ENCODE data around the gene CPSF7.

CPSF7 gene

DNA sequence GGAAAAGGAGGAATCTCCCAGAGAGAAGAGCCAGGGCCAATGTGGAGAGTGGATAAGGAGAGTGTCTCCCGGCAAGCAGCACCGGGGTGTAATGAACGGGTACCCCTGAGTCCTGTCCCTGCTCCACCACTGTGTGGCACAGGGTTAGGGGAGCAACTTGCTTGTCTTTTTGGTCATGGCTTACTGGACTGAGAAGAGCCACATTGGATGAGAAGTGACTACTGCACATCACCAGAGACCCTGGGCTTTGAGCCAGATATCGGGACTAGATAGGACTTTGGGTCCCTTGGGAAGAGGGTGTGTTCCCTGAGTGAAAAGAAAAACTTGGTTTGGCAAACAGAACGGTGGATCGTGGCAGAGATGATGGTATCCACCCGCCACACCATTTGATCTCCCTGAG, 24.7 kb upstream of the CPSF7 start:
- Histone ChIP-seq H3K27ac (ENCODE audit: insufficient read depth in 1 of 2, low read depth in 1 of 2, low read length in 2 of 2, poor library complexity in 1 of 2, severe bottlenecking in 2 of 2) (no peak overlapping the region), H3K9me3 (ENCODE audit: control extremely low read depth in 1 of 5, control insufficient read depth in 4 of 5, insufficient read depth in 2 of 5, low read depth in 1 of 5, low read length in 4 of 5) (no peaks in the 10 kb centered on the region), H3K27me3 (replicated peaks in 2 of 5; ENCODE audit: control insufficient read depth in 4 of 5, insufficient read depth in 5 of 5, low read length in 4 of 5) (no peaks in the 10 kb centered on the region), H3K4me1 (ENCODE audit: control extremely low read depth in 1 of 4, control insufficient read depth in 4 of 4, insufficient read depth in 4 of 4, low read length in 3 of 4) (no peaks in the 10 kb centered on the region), H3K4me3 (ENCODE audit: control insufficient read depth in 1 of 7, extremely low read depth in 1 of 7, insufficient read depth in 4 of 7, low read depth in 2 of 7, low read length in 6 of 7) (no peak overlapping the region), H3K36me3 (ENCODE audit: control insufficient read depth in 4 of 4, insufficient read depth in 4 of 4, low read length in 3 of 4) (peaks cover 12 to 42% (median 27%) of the 10 kb centered on the region in 4 experiments)
- no peak for DNase-seq
- POLR2A ChIA-PET: no interaction called here
- 95% methylated on average over 6 of the region's 7 CpGs for WGBS (ENCODE audit: insufficient coverage)
- CTCF ChIA-PET: interaction anchor here (0.6 to 10.8 kb wide), 3 partner anchors 8 to 762 kb away, joined by 3 to 149 read pairs (median 22); no protein-coding TSS in a partner anchor

DNA sequence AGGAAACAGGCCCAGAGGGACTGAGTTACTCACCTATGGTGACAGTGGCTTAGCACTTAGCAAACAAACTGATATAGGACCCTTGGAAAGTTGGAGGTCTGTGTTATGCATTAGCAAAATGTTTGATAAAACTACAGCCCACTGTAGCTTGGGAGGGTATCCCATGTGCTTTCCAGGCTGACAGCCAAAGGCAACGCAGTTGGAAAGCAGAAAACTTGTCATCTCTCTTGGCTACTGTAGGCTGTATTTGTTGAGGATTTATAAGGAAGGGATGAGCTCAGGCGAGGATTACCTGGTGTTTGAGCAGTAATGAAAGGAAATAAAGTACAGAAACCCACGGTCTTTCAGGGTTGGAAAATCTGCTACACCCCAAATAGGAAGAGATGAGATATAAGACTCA, 23.9 kb upstream of the CPSF7 start:
- DNase-seq: no peak
- H3K4me3 ChIP-seq (ENCODE audit: control insufficient read depth in 1 of 7, extremely low read depth in 1 of 7, insufficient read depth in 4 of 7, low read depth in 2 of 7, low read length in 6 of 7): no peak overlapping the region
- peaks cover 12 to 47% (median 32%) of the 10 kb centered on the region in 4 experiments for H3K36me3 ChIP-seq (ENCODE audit: control insufficient read depth in 4 of 4, insufficient read depth in 4 of 4, low read length in 3 of 4)
- no peaks in the 10 kb centered on the region for H3K4me1 ChIP-seq (ENCODE audit: control extremely low read depth in 1 of 4, control insufficient read depth in 4 of 4, insufficient read depth in 4 of 4, low read length in 3 of 4)
- H3K27ac ChIP-seq (ENCODE audit: insufficient read depth in 1 of 2, low read depth in 1 of 2, low read length in 2 of 2, poor library complexity in 1 of 2, severe bottlenecking in 2 of 2): no peak overlapping the region
- CTCF ChIA-PET: interaction anchor here (1.2 to 10.9 kb wide), 4 partner anchors 7 to 62 kb away, joined by 4 to 149 read pairs (median 64); no protein-coding TSS in a partner anchor
- no peaks in the 10 kb centered on the region for H3K9me3 ChIP-seq (ENCODE audit: control extremely low read depth in 1 of 5, control insufficient read depth in 4 of 5, insufficient read depth in 2 of 5, low read depth in 1 of 5, low read length in 4 of 5)
- WGBS (ENCODE audit: insufficient coverage): 96% methylated on average over 3 of the region's 3 CpGs
- no peaks in the 10 kb centered on the region for H3K27me3 ChIP-seq (replicated peaks in 2 of 5; ENCODE audit: control insufficient read depth in 4 of 5, insufficient read depth in 5 of 5, low read length in 4 of 5)
- POLR2A ChIA-PET: no interaction called here

DNA sequence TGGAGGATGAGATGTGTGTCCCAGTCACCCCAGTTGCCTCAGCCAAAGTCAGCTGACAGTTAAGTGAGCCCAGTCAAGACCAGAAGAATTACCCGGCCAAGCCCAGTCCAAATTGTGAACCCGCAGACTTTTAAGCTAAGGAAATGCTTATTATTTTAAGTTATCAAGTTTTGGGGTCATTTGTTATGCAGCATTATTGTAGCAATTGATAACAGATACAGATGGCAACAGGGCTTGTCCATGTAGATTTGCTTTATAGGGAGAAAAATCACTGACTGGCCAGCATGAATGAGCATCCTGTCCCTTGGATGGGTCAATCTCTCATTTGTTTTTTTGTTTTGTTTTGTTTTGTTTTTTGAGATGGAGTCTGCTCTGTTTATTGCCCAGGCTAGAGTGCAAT, 23.1 kb upstream of the CPSF7 start:
- Histone ChIP-seq H3K27ac (ENCODE audit: insufficient read depth in 1 of 2, low read depth in 1 of 2, low read length in 2 of 2, poor library complexity in 1 of 2, severe bottlenecking in 2 of 2) (no peak overlapping the region), H3K9me3 (ENCODE audit: control extremely low read depth in 1 of 5, control insufficient read depth in 4 of 5, insufficient read depth in 2 of 5, low read depth in 1 of 5, low read length in 4 of 5) (no peaks in the 10 kb centered on the region), H3K4me1 (ENCODE audit: control extremely low read depth in 1 of 4, control insufficient read depth in 4 of 4, insufficient read depth in 4 of 4, low read length in 3 of 4) (no peaks in the 10 kb centered on the region), H3K27me3 (replicated peaks in 2 of 5; ENCODE audit: control insufficient read depth in 4 of 5, insufficient read depth in 5 of 5, low read length in 4 of 5) (no peaks in the 10 kb centered on the region), H3K36me3 (ENCODE audit: control insufficient read depth in 4 of 4, insufficient read depth in 4 of 4, low read length in 3 of 4) (peaks cover 17 to 56% (median 40%) of the 10 kb centered on the region in 4 experiments), H3K4me3 (ENCODE audit: control insufficient read depth in 1 of 7, extremely low read depth in 1 of 7, insufficient read depth in 4 of 7, low read depth in 2 of 7, low read length in 6 of 7) (no peak overlapping the region)
- ChIA-PET POLR2A (interaction anchor here (0.6 kb wide), 1 partner anchor 431 kb away, joined by 3 read pairs; no protein-coding TSS in a partner anchor), CTCF (interaction anchor here (1.2 to 10.9 kb wide), 5 partner anchors 13 to 63 kb away, joined by 3 to 149 read pairs (median 4); no protein-coding TSS in a partner anchor)
- 100% methylated on average over 2 of the region's 2 CpGs for WGBS (ENCODE audit: insufficient coverage)
- DNase-seq: no peak

DNA sequence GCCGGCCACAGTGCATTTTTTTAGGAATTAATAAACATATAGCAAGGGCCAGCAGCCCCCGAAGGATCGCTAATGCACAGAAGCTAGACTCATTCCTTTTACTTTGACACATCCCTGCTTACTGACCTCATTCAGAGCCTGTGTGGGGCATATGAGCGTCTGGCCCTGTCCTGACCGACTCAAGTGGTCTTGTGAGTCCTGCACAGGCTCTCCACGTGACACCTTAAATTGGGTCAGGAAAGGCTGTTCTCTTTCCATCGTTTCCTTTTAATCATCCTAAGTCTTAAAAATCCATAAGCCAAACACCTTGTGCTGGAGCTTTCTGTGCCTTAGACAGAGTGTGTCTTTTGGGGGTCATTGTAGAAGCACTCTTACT, 18.8 kb upstream of the CPSF7 start:
- H3K36me3 ChIP-seq (ENCODE audit: control insufficient read depth in 4 of 4, insufficient read depth in 4 of 4, low read length in 3 of 4): peaks cover 26 to 72% (median 56%) of the 10 kb centered on the region in 4 experiments
- DNase-seq: no peak
- H3K27me3 ChIP-seq (replicated peaks in 2 of 5; ENCODE audit: control insufficient read depth in 4 of 5, insufficient read depth in 5 of 5, low read length in 4 of 5): no peaks in the 10 kb centered on the region
- H3K4me3 ChIP-seq (ENCODE audit: control insufficient read depth in 1 of 7, extremely low read depth in 1 of 7, insufficient read depth in 4 of 7, low read depth in 2 of 7, low read length in 6 of 7): no peak overlapping the region
- ChIA-PET POLR2A (interaction anchor here (1.3 kb wide), 1 partner anchor 18 kb away, joined by 4 read pairs; the partner anchor contains the start of genes CPSF7 and SDHAF2), CTCF (interaction anchor here (1.2 to 10.9 kb wide), 5 partner anchors 12 to 190 kb away, joined by 3 to 149 read pairs (median 6); no protein-coding TSS in a partner anchor)
- H3K27ac ChIP-seq (ENCODE audit: insufficient read depth in 1 of 2, low read depth in 1 of 2, low read length in 2 of 2, poor library complexity in 1 of 2, severe bottlenecking in 2 of 2): no peak overlapping the region
- peaks cover 0 to 4% (median 2%) of the 10 kb centered on the region in 4 experiments for H3K4me1 ChIP-seq (ENCODE audit: control extremely low read depth in 1 of 4, control insufficient read depth in 4 of 4, insufficient read depth in 4 of 4, low read length in 3 of 4)
- 100% methylated on average over 3 of the region's 7 CpGs for WGBS (ENCODE audit: insufficient coverage)
- H3K9me3 ChIP-seq (ENCODE audit: control extremely low read depth in 1 of 5, control insufficient read depth in 4 of 5, insufficient read depth in 2 of 5, low read depth in 1 of 5, low read length in 4 of 5): no peaks in the 10 kb centered on the region

DNA sequence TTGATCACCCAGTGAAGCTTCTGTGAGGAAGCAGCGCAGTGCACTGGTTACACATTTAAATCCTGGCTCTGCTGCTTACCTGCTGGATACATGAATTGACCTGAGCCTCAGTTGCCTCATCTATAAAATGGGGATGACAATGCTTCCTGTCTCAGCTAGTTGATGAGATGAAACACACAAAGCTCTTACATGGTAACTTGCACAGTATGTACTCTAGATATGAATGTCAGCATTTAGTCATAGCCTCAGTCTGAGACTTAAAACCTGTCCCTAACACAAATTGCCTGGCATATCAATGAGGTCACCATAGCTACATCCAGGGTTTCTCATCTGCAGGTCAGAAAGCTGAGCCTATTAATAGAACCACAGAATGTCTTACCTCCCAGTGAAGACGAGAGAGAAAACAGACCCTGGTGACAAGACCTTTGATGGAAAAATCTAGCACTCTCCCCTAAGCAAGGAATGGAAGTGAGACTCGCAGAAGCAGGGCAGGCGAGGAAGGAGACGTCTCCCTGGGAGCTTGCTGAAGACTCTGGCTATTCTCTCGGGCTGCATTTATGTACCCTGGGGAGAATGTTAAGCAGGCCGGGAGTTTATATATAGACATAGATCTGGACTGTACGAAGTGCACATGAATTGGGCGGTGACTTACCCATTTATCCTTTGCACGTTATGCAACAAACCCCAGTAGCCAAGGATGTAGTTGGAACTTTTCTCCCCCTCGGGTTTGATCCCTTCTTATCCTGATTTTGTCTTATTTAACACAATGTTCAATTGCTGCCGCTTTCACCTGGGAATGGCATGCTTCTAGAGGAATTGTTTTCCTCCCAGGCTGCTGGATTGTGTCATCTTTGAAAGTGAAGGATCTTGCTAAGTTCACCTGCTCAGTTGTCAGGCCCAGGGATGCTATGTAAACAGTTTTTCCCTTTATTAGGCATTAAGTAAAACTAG, 18.1 kb upstream of the CPSF7 start:
- no peak overlapping the region for H3K27ac ChIP-seq (ENCODE audit: insufficient read depth in 1 of 2, low read depth in 1 of 2, low read length in 2 of 2, poor library complexity in 1 of 2, severe bottlenecking in 2 of 2)
- peaks cover 26 to 77% (median 62%) of the 10 kb centered on the region in 4 experiments for H3K36me3 ChIP-seq (ENCODE audit: control insufficient read depth in 4 of 4, insufficient read depth in 4 of 4, low read length in 3 of 4)
- no peak overlapping the region for H3K4me3 ChIP-seq (ENCODE audit: control insufficient read depth in 1 of 7, extremely low read depth in 1 of 7, insufficient read depth in 4 of 7, low read depth in 2 of 7, low read length in 6 of 7)
- ChIA-PET POLR2A (interaction anchor here (1.3 kb wide), 1 partner anchor 18 kb away, joined by 4 read pairs; the partner anchor contains the start of genes CPSF7 and SDHAF2), CTCF (interaction anchor here (0.7 to 10.9 kb wide), 17 partner anchors 8 to 191 kb away, joined by 3 to 149 read pairs (median 7); partner anchors contain the start of genes CPSF7 and SDHAF2)
- no peak for DNase-seq
- WGBS (ENCODE audit: insufficient coverage): 89% methylated on average over 11 of the region's 12 CpGs
- H3K9me3 ChIP-seq (ENCODE audit: control extremely low read depth in 1 of 5, control insufficient read depth in 4 of 5, insufficient read depth in 2 of 5, low read depth in 1 of 5, low read length in 4 of 5): peaks cover 0 to 1% (median 0%) of the 10 kb centered on the region in 5 experiments
- peaks cover 0 to 4% (median 2%) of the 10 kb centered on the region in 4 experiments for H3K4me1 ChIP-seq (ENCODE audit: control extremely low read depth in 1 of 4, control insufficient read depth in 4 of 4, insufficient read depth in 4 of 4, low read length in 3 of 4)
- H3K27me3 ChIP-seq (replicated peaks in 2 of 5; ENCODE audit: control insufficient read depth in 4 of 5, insufficient read depth in 5 of 5, low read length in 4 of 5): no peaks in the 10 kb centered on the region

DNA sequence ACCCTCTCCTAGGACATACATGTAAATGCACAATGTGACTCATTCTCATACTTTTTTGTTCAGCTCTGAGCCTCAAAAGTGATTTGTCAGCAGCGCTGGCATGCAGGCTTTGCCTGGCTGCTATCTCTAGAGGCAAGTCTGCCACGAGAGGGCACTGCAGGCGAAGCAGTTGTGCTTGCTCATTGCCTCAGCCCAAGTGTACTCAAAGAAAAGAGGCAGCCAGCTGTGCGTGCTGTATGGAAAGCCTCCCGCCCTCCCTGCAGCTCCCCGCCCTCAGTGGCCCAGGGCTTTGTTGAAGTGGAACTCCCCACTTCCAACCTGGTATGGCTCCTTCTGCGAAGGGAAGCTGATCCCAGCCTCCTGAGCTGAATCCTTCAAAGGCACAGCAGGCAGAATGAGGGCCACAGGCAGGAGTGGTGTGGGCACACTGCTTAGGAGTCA, 16.5 kb upstream of the CPSF7 start:
- no peaks in the 10 kb centered on the region for H3K27me3 ChIP-seq (replicated peaks in 2 of 5; ENCODE audit: control insufficient read depth in 4 of 5, insufficient read depth in 5 of 5, low read length in 4 of 5)
- H3K27ac ChIP-seq (ENCODE audit: insufficient read depth in 1 of 2, low read depth in 1 of 2, low read length in 2 of 2, poor library complexity in 1 of 2, severe bottlenecking in 2 of 2): no peak overlapping the region
- WGBS (ENCODE audit: insufficient coverage): 21% methylated on average over 7 of the region's 7 CpGs
- DNase-seq: peak; percentile 85 to 92 (median 88)
- H3K4me1 ChIP-seq (ENCODE audit: control extremely low read depth in 1 of 4, control insufficient read depth in 4 of 4, insufficient read depth in 4 of 4, low read length in 3 of 4): peaks cover 0 to 4% (median 2%) of the 10 kb centered on the region in 4 experiments
- H3K36me3 ChIP-seq (ENCODE audit: control insufficient read depth in 4 of 4, insufficient read depth in 4 of 4, low read length in 3 of 4): peaks cover 25 to 81% (median 65%) of the 10 kb centered on the region in 4 experiments
- H3K9me3 ChIP-seq (ENCODE audit: control extremely low read depth in 1 of 5, control insufficient read depth in 4 of 5, insufficient read depth in 2 of 5, low read depth in 1 of 5, low read length in 4 of 5): peaks cover 0 to 1% (median 0%) of the 10 kb centered on the region in 5 experiments
- ChIA-PET POLR2A (interaction anchor here (1.0 to 2.3 kb wide), 2 partner anchors 16 to 70 kb away, joined by 3 to 12 read pairs; partner anchors contain the start of genes CPSF7 and SDHAF2), CTCF (interaction anchor here (0.6 to 10.9 kb wide), 24 partner anchors 9 to 236 kb away, joined by 3 to 149 read pairs (median 5); partner anchors contain the start of genes CPSF7, LRRC10B and SDHAF2)
- H3K4me3 ChIP-seq (ENCODE audit: control insufficient read depth in 1 of 7, extremely low read depth in 1 of 7, insufficient read depth in 4 of 7, low read depth in 2 of 7, low read length in 6 of 7): no peak overlapping the region
